ENCODE results near the gene KATNB1.

Gene KATNB1

GRCh38 chr16:57756424-57757325 is 21.1 kb downstream of the KATNB1 start (continued):
- TF ChIP-seq, protein P1, sequence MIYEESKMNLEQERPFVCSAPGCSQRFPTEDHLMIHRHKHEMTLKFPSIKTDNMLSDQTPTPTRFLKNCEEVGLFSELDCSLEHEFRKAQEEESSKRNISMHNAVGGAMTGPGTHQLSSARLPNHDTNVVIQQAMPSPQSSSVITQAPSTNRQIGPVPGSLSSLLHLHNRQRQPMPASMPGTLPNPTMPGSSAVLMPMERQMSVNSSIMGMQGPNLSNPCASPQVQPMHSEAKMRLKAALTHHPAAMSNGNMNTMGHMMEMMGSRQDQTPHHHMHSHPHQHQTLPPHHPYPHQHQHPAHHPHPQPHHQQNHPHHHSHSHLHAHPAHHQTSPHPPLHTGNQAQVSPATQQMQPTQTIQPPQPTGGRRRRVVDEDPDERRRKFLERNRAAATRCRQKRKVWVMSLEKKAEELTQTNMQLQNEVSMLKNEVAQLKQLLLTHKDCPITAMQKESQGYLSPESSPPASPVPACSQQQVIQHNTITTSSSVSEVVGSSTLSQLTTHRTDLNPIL (CRISPR knock-in tag; IDR thresholded peaks at IDR 0.05; ENCODE audit: low read depth) = no peak
- TF ChIP-seq OSR1 (CRISPR knock-in tag; IDR thresholded peaks at IDR 0.05) = no peak

- peak; percentile 95 for ATAC-seq
- TF ChIP-seq PPARA (CRISPR knock-in tag; IDR thresholded peaks at IDR 0.05; ENCODE audit: borderline replicate concordance) (no peak), TCF4 (CRISPR knock-in tag; IDR thresholded peaks at IDR 0.05; ENCODE audit: borderline replicate concordance) (no peak), TOX (CRISPR knock-in tag; IDR thresholded peaks at IDR 0.05; ENCODE audit: borderline replicate concordance) (no peak), ZNF8 (CRISPR knock-in tag; IDR thresholded peaks at IDR 0.05) (no peak), ZFP30 (CRISPR knock-in tag; IDR thresholded peaks at IDR 0.05) (no peak), ZNF565 (CRISPR knock-in tag; conservative IDR thresholded peaks at IDR 0.05; ENCODE audit: low read depth) (no peak), ZFP3 (CRISPR knock-in tag; IDR thresholded peaks at IDR 0.05) (no peak), ISL1 (CRISPR knock-in tag; IDR thresholded peaks at IDR 0.05) (no peak), GLIS3 (CRISPR knock-in tag; IDR thresholded peaks at IDR 0.05) (no peak), TSHZ2 (CRISPR knock-in tag; IDR thresholded peaks at IDR 0.05) (no peak), OSR1 (CRISPR knock-in tag; IDR thresholded peaks at IDR 0.05) (no peak), SNAI2 (CRISPR knock-in tag; IDR thresholded peaks at IDR 0.05) (no peak), RARB (CRISPR knock-in tag; IDR thresholded peaks at IDR 0.05) (no peak), ESRRG (CRISPR knock-in tag; IDR thresholded peaks at IDR 0.05) (no peak), BACH2 (CRISPR knock-in tag; IDR thresholded peaks at IDR 0.05; ENCODE audit: borderline replicate concordance) (no peak), ZC3H10 (CRISPR knock-in tag; IDR thresholded peaks at IDR 0.05) (no peak), ZNF70 (CRISPR knock-in tag; IDR thresholded peaks at IDR 0.05) (no peak)
- TF ChIP-seq, protein P2, sequence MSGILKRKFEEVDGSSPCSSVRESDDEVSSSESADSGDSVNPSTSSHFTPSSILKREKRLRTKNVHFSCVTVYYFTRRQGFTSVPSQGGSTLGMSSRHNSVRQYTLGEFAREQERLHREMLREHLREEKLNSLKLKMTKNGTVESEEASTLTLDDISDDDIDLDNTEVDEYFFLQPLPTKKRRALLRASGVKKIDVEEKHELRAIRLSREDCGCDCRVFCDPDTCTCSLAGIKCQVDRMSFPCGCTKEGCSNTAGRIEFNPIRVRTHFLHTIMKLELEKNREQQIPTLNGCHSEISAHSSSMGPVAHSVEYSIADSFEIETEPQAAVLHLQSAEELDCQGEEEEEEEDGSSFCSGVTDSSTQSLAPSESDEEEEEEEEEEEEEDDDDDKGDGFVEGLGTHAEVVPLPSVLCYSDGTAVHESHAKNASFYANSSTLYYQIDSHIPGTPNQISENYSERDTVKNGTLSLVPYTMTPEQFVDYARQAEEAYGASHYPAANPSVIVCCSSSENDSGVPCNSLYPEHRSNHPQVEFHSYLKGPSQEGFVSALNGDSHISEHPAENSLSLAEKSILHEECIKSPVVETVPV (CRISPR knock-in tag; IDR thresholded peaks at IDR 0.05) = no peak
- TF ChIP-seq, protein P3, sequence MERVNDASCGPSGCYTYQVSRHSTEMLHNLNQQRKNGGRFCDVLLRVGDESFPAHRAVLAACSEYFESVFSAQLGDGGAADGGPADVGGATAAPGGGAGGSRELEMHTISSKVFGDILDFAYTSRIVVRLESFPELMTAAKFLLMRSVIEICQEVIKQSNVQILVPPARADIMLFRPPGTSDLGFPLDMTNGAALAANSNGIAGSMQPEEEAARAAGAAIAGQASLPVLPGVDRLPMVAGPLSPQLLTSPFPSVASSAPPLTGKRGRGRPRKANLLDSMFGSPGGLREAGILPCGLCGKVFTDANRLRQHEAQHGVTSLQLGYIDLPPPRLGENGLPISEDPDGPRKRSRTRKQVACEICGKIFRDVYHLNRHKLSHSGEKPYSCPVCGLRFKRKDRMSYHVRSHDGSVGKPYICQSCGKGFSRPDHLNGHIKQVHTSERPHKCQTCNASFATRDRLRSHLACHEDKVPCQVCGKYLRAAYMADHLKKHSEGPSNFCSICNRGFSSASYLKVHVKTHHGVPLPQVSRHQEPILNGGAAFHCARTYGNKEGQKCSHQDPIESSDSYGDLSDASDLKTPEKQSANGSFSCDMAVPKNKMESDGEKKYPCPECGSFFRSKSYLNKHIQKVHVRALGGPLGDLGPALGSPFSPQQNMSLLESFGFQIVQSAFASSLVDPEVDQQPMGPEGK (CRISPR knock-in tag; IDR thresholded peaks at IDR 0.05; ENCODE audit: borderline replicate concordance) = no peak
- TF ChIP-seq, protein P1 (CRISPR knock-in tag; IDR thresholded peaks at IDR 0.05; ENCODE audit: low read depth) = no peak
These were observed 21.8 kb downstream of the KATNB1 start for GRCh38 chr16:57757326-57757786.

GRCh38 chr16:57757883-57758282 is 22.3 kb downstream of the KATNB1 start:
- ATAC-seq = no peak
- TF ChIP-seq POU6F1 (CRISPR knock-in tag; IDR thresholded peaks at IDR 0.05; ENCODE audit: borderline replicate concordance, low read depth) (no peak), OSR1 (CRISPR knock-in tag; IDR thresholded peaks at IDR 0.05) (no peak), TCF4 (CRISPR knock-in tag; IDR thresholded peaks at IDR 0.05; ENCODE audit: borderline replicate concordance) (no peak), ISL1 (CRISPR knock-in tag; IDR thresholded peaks at IDR 0.05) (no peak), CSDC2 (CRISPR knock-in tag; IDR thresholded peaks at IDR 0.05) (no peak), ARNTL (CRISPR knock-in tag; IDR thresholded peaks at IDR 0.05; ENCODE audit: borderline replicate concordance, low read depth) (no peak), RARB (CRISPR knock-in tag; IDR thresholded peaks at IDR 0.05) (no peak), ESRRG (CRISPR knock-in tag; IDR thresholded peaks at IDR 0.05) (no peak), TSHZ2 (CRISPR knock-in tag; IDR thresholded peaks at IDR 0.05) (no peak)
